ENCODE data around the gene CNTNAP2. TPM values are rescaled to one million over a fixed set of nuclear protein-coding genes. Genes with fewer than 3 reads are reported as not detected.
"Not testable (repeated sequence)": the region's sequence is repeated elsewhere in the genome, so short reads cannot be mapped to it uniquely, and the experiment has no call there.

The CNTNAP2 gene
- total RNA-seq, 1 donor, result 0.54 TPM

DNA sequence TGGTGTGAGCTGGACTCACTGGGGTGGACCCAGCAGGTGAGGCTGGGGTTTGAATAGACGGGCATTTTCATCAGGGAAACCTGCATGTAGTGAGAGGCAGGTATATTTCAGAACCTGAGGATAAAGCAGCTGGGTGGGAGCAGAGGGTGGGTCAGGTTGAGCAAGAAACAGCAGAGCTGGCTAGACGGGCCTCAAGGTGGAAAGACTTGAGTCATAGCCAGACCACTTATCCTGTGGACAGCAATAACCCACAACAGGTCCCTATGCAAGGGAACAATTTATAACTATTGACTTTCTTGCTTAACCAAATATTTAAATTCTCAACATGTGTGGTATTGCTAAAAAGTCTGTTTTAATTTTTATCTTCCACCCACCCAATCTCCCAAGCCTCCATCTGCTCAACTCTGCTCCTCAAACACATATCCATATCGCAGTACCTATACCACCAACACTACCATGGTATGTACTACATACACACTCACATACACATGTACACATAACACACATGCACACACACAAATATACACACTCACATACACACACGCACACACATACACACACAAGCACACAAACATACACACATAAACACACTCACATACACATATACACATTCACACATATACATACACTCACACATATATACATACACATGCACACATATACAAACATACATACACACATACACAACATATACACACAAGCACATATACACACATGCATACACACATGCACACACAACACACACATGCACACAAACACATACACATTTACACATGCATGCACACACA lies 2345.0 kb downstream of the CNTNAP2 start:
- no peak for DNase-seq (ENCODE audit: low read depth in 2 of 3, low spot score in 2 of 3)

DNA sequence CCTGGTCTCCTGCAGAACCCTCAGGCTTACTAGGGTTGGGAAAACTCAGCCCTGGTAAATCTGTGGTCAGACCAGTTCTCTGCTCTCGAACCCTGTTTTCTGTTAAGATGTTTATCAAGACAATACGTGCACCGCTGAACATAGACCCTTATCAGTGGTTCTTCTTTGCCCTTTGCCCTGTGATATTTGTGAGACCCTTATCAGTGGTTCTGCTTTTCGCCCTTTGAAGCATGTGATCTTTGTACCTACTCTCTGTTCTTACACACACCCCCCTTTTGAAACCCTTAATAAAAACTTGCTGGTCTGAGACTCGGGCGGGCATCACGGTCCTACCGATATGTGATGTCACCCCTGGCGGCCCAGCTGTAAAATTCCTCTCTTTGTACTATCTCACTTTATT lies 2346.2 kb downstream of the CNTNAP2 start:
- not testable (repeated sequence) for DNase-seq (ENCODE audit: low read depth in 2 of 3, low spot score in 2 of 3)

DNA sequence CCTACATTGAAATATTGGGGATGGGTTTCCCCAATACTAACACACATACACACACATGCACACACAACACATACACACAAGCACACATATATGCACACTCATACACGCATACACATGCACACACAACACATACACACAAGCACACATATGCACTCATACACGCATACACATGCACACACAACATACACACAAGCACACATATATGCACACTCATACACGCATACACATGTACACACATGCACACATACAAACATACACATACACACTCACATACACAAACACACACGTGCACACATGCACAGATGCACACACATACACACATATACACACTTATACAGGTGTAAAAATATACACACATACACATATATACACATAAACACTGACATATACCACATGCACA lies 2346.6 kb downstream of the CNTNAP2 start:
- no peak for DNase-seq (ENCODE audit: low read depth in 2 of 3, low spot score in 2 of 3)

DNA sequence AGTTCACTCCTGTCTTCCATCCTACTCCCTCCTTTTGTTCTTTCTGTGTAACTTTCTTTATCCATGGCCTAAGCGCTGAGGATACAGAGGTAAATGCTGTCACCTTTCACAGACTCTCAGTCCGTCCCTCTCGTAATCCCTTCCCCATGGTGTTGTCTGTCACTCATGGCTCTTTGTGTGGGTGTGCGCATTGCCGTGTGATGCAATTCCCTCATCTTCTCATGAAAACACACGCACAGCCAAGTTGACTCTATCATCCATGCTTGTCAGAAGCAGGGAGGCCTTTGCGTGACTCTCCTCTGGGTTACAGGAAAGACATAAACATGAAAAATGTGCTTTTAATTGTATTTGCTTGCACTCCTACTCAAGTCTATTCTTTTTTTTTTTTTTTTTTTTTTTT lies 2348.3 kb downstream of the CNTNAP2 start:
- DNase-seq (ENCODE audit: low read depth in 2 of 3, low spot score in 2 of 3), result no peak

DNA sequence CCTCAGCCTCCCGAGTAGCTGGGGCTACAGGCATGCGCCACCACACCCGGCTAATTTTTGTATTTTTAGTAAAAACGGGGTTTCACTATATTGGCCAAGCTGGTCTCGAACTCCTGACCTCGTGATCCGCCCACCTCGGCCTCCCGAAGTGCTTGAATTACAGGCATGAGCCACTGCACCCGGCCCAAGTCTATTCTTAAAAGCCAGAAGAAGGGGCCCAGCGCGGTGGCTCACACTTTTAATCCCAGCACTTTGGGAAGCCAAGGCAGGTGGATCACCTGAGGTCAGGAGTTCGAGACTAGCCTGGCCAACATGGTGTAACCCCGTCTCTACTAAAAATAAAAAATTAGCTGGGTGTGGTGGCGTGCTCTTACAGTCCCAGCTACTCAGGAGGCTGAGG lies 2348.8 kb downstream of the CNTNAP2 start:
- not testable (repeated sequence) for DNase-seq (ENCODE audit: low read depth in 2 of 3, low spot score in 2 of 3)

DNA sequence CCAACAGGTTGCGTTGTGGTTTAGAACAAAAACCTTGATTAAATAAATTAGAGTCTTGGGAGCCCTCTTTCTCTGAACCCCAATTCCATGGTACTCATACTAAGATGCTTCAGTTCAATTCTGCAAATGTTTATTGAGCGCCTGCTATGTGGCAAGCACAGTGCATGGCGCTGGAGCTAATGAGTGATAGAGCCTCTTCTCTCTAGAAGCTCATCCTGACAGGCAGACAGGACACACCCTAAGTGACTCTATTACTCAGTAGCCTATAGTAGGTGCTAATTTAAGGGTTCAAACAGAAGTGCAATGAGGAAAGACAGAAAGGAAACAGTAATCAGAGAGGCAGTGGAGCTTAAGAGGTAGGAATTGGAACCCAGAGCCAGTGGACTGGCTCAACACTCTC lies 2349.5 kb downstream of the CNTNAP2 start:
- DNase-seq (ENCODE audit: low read depth in 2 of 3, low spot score in 2 of 3), result no peak

DNA sequence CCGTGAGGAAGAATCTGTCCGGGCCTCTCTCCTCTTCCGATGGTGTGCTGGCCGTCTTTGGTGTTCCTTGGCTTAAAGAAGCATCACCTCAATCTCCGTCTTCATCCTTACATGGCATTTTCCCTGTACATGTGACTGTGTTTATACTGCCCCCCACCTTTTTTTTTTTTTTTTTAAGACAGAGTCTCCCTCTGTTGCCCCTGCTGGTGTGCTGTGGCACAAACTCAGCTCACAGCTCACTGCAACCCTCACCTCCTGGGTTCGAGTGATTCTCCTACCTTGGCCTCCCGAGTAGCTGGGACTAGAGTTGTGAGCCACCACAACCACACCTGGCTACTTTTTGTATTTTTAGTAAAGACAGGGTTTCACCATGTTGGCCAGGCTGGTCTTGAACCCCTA lies 2352.1 kb downstream of the CNTNAP2 start:
- DNase-seq (ENCODE audit: low read depth in 2 of 3, low spot score in 2 of 3), result no peak

Small RNA genes within 50 kb of the gene (small RNA-seq; reads per million reads assigned to genes)
- not detected for gene AC005518.2
- not detected for gene MIR548F4
- gene RANP2, result not detected
- gene RF00012, result 0.61 reads per million
- gene RF00019, result not detected
- not detected for gene RF02271
- not detected for gene RN7SL456P
- gene RN7SL72P, result not detected
- gene RNA5SP249, result not detected
- gene RNU6-1184P, result not detected

Measured in hematopoietic multipotent progenitor cell (in vitro differentiated cells).